HUES64 (cell line): ENCODE measurements around the gene LEPROT.
A peak's percentile ranks its signal among the peaks of the same experiment; 100 is the strongest.

Experiments used
- H3K27ac ChIP-seq: 2 replicates; pipeline ENCODE4 v1.7.0; 2013; ENCODE audit warnings: low read depth, low read length, inconsistent platforms
- H3K27me3 ChIP-seq: 2 replicates; pipeline ENCODE4 v1.6.1; 2013; ENCODE audit warnings: mild to moderate bottlenecking, low read length; ENCODE audit not compliant: insufficient read depth
- H3K36me3 ChIP-seq: 2 replicates; pipeline ENCODE4 v1.6.1; 2013; ENCODE audit warnings: mild to moderate bottlenecking, low read length; ENCODE audit not compliant: insufficient read depth
- H3K4me1 ChIP-seq: 2 replicates; pipeline ENCODE4 v1.6.1; 2013; ENCODE audit warnings: mild to moderate bottlenecking, low read length, moderate library complexity; ENCODE audit not compliant: insufficient read depth
- H3K4me3 ChIP-seq: 2 replicates; pipeline ENCODE4 v1.5.1; 2013; ENCODE audit warnings: mild to moderate bottlenecking, low read length, moderate library complexity
- H3K9ac ChIP-seq: 2 replicates; pipeline ENCODE4 v1.6.1; 2013; ENCODE audit warnings: mild to moderate bottlenecking, low read depth, low read length
- H3K9me3 ChIP-seq: 2 replicates; pipeline ENCODE4 v1.6.1; 2013; ENCODE audit warnings: low read depth, low read length; ENCODE audit not compliant: insufficient read depth
- WGBS: fragments of 150-250, 120-280 bp; methylation state at CpG from one replicate; pipeline ENCODE4 v1.1.7; 2013; ENCODE audit warnings: missing lambda C conversion rate; 5-methylcytosine and 5-hydroxymethylcytosine counted together

The LEPROT gene

GRCh38 chr1:65393347-65393746 is 27.1 kb upstream of the LEPROT start:
- 95% methylated on average over 2 of the region's 2 CpGs for WGBS
- no peaks in the 10 kb centered on the region for H3K9me3 ChIP-seq
- no peak overlapping the region for H3K27ac ChIP-seq
- peaks cover 8% of the 10 kb centered on the region for H3K36me3 ChIP-seq
- no peaks in the 10 kb centered on the region for H3K27me3 ChIP-seq
- peaks cover 7% of the 10 kb centered on the region; the same call in 1 of the 2 replicates for H3K4me1 ChIP-seq
- H3K9ac ChIP-seq = no peak overlapping the region
- no peak overlapping the region for H3K4me3 ChIP-seq

- WGBS = 93% methylated on average over 1 of the region's 1 CpG
- Histone ChIP-seq H3K9me3 (no peaks in the 10 kb centered on the region), H3K36me3 (peaks cover 8% of the 10 kb centered on the region), H3K9ac (no peak overlapping the region), H3K4me1 (peaks cover 7% of the 10 kb centered on the region; the same call in 1 of the 2 replicates), H3K4me3 (no peak overlapping the region), H3K27me3 (no peaks in the 10 kb centered on the region), H3K27ac (no peak overlapping the region)
Observed at GRCh38 chr1:65393928-65394327, 26.5 kb upstream of the LEPROT start.

DNA sequence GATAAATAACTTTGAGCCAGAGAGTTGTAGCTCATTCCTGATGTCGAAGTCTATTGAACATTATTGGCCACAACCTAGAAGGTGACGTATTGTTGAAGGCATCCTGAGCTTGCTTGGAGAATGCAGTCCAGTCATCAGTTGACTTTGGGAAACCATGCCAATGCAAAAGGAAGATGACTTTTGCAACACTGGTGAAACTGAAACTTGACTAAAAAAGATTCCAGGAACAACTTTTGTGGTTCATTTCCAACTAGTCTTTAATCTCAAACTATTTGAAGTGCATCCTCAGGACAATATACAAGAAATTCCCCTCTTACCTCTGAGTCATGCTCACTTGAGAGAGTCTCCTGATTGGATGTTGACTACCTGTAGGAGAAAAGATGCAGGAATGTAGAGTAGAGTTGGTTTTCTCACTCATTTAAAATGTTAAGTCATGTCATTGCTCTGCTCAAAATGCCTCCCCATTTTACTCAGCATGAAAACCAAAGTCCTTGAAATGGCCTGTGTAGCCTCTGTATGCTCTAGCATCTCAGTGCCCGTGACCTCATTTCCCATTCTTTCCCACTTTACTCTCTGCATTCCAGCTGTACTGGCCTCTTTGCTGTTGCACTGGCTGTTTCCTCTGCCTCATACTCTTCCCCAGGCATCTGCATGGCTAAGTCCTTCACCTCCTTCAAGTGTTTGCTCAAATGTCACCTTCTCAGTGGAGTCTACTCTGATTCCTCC is 24.4 kb upstream of the LEPROT start:
- WGBS = 91% methylated on average over 3 of the region's 3 CpGs
- Histone ChIP-seq H3K27me3 (no peaks in the 10 kb centered on the region), H3K36me3 (peaks cover 8% of the 10 kb centered on the region; the same call in 1 of the 2 replicates), H3K4me1 (peaks cover 7% of the 10 kb centered on the region; the same call in 1 of the 2 replicates), H3K9ac (no peak overlapping the region), H3K27ac (no peak overlapping the region), H3K9me3 (no peaks in the 10 kb centered on the region), H3K4me3 (no peak overlapping the region)

GRCh38 chr1:65398083-65398482 is 22.4 kb upstream of the LEPROT start:
- Histone ChIP-seq H3K9ac (no peak overlapping the region), H3K27me3 (no peaks in the 10 kb centered on the region), H3K36me3 (peaks cover 11% of the 10 kb centered on the region; the same call in 1 of the 2 replicates), H3K9me3 (no peaks in the 10 kb centered on the region), H3K27ac (no peak overlapping the region), H3K4me1 (peaks cover 7% of the 10 kb centered on the region; the same call in 1 of the 2 replicates), H3K4me3 (no peak overlapping the region)
- WGBS = no CpG with 5 or more reads among the region's 1 CpG

DNA sequence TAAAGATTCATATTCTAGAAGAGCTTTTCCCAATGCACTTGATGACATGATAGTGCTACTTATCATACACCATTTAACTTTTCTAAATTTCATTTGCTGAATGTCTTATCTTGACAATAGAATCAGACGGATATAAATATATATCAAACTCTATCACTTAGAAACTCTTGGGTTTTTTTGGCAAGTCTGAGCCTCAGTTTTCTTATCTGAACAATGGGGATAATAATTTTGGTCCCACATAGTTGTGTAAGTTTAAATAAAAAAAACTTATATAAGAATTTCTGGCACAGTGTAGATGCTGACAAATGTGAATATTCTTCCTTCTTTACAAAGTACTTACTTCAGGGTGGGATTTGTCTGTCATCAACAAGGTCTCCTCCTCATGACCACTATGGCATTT is 21.5 kb upstream of the LEPROT start:
- H3K36me3 ChIP-seq = peaks cover 11% of the 10 kb centered on the region; the same call in 1 of the 2 replicates
- H3K27ac ChIP-seq = no peak overlapping the region
- H3K4me3 ChIP-seq = no peak overlapping the region
- H3K9me3 ChIP-seq = no peaks in the 10 kb centered on the region
- H3K9ac ChIP-seq = no peak overlapping the region
- no peaks in the 10 kb centered on the region for H3K27me3 ChIP-seq
- peaks cover 7% of the 10 kb centered on the region; the same call in 1 of the 2 replicates for H3K4me1 ChIP-seq
- WGBS = no CpG with 5 or more reads among the region's 1 CpG

GRCh38 chr1:65401612-65402011 is 18.9 kb upstream of the LEPROT start:
- H3K9ac ChIP-seq = no peak overlapping the region
- H3K36me3 ChIP-seq = 0 out of 2 replicates have a peak, but pooled peaks cover 3% of the 10 kb centered on the region
- no peak overlapping the region for H3K27ac ChIP-seq
- H3K4me3 ChIP-seq = no peak overlapping the region
- 96% methylated on average over 3 of the region's 3 CpGs for WGBS
- H3K9me3 ChIP-seq = no peaks in the 10 kb centered on the region
- no peaks in the 10 kb centered on the region for H3K27me3 ChIP-seq
- H3K4me1 ChIP-seq = no peaks in the 10 kb centered on the region

DNA sequence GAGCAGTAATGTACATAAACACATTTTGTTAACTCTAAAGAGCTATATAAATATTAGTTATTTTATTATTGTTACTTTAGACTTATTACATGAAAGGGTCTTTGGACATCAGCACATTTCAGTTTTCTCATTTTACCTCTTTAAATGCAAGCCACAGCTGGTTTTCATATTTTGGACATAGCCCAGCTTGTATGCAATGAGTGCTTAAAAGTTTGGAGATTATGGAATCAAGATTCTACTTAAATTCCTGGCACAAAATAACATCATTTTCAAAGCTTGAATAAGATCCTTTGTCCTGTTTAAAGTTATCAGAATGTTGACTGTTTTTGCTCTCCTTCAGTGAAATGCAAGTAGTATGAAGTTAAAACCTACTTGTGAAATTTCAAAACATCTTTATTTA is 15.5 kb upstream of the LEPROT start:
- Histone ChIP-seq H3K4me1 (peaks cover 12% of the 10 kb centered on the region), H3K27ac (no peak overlapping the region), H3K9me3 (no peaks in the 10 kb centered on the region), H3K9ac (no peak overlapping the region), H3K4me3 (no peak overlapping the region), H3K36me3 (peaks cover 5% of the 10 kb centered on the region; the same call in 1 of the 2 replicates), H3K27me3 (no peaks in the 10 kb centered on the region)

DNA sequence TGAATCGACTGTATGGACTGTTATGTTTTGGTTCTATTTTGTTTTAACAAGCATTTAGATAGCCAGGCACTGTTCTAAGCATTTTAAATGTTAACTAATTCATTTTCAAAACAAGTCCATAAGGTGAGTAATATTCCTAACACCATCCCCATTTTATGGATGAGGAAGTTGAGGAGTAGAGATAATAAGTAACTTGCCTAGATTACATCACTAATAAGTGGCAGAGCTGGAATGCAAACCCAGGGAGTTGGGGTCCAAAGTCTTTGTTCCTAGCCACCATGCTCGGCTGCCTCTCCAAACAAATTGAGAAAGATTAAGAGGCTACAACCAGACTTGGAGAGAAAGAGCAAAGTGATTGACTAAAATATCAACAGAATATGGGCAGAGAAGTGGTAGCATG is 12.6 kb upstream of the LEPROT start:
- Histone ChIP-seq H3K27me3 (no peaks in the 10 kb centered on the region), H3K27ac (no peak overlapping the region), H3K4me1 (peaks cover 22% of the 10 kb centered on the region), H3K9ac (no peak overlapping the region), H3K4me3 (no peak overlapping the region), H3K9me3 (no peaks in the 10 kb centered on the region), H3K36me3 (peaks cover 2% of the 10 kb centered on the region; the same call in 1 of the 2 replicates)
- 92% methylated on average over 2 of the region's 2 CpGs for WGBS

- no peaks in the 10 kb centered on the region for H3K27me3 ChIP-seq
- H3K4me1 ChIP-seq = peaks cover 22% of the 10 kb centered on the region
- peaks cover 2% of the 10 kb centered on the region; the same call in 1 of the 2 replicates for H3K36me3 ChIP-seq
- H3K9me3 ChIP-seq = no peaks in the 10 kb centered on the region
- no CpG with 5 or more reads among the region's 1 CpG for WGBS
- peak overlapping the region; percentile 20; the same call in 1 of the 2 replicates for H3K27ac ChIP-seq
- H3K4me3 ChIP-seq = no peak overlapping the region
- H3K9ac ChIP-seq = no peak overlapping the region
Observed at GRCh38 chr1:65409314-65409713, 11.2 kb upstream of the LEPROT start.

- 83% methylated on average over 3 of the region's 4 CpGs for WGBS
- H3K36me3 ChIP-seq = peaks cover 2% of the 10 kb centered on the region; the same call in 1 of the 2 replicates
Observed at GRCh38 chr1:65409816-65410326, 10.6 kb upstream of the LEPROT start.

GRCh38 chr1:65412256-65412983 is 8.0 kb upstream of the LEPROT start:
- Histone ChIP-seq H3K27ac (no peak overlapping the region), H3K4me1 (peaks cover 30% of the 10 kb centered on the region), H3K36me3 (peaks cover 2% of the 10 kb centered on the region; the same call in 1 of the 2 replicates), H3K27me3 (no peaks in the 10 kb centered on the region), H3K4me3 (no peak overlapping the region), H3K9ac (no peak overlapping the region), H3K9me3 (no peaks in the 10 kb centered on the region)
- WGBS = 93% methylated on average over 4 of the region's 4 CpGs

More at GRCh38 chr1:65409816-65410326, 10.6 kb upstream of the LEPROT start:
- Histone ChIP-seq H3K4me1 (peaks cover 22% of the 10 kb centered on the region), H3K27ac (peak overlapping the region; percentile 20; the same call in 1 of the 2 replicates), H3K4me3 (no peak overlapping the region), H3K9me3 (no peaks in the 10 kb centered on the region), H3K27me3 (no peaks in the 10 kb centered on the region), H3K9ac (no peak overlapping the region)
